ENCODE results near the gene NOTUM.
A peak's percentile ranks its signal among the peaks of the same experiment; 100 is the strongest.

- TF ChIP-seq CTCF (IDR thresholded peaks at IDR 0.05) (no peak), POLR2AphosphoS2 (conservative IDR thresholded peaks at IDR 0.05; ENCODE audit: low read length) (peak; percentile 62; the same call in 1 of the 2 replicates), POLR2A (IDR thresholded peaks at IDR 0.05; ENCODE audit: low read length) (no peak), SMC3 (IDR thresholded peaks at IDR 0.05) (no peak), RFX5 (IDR thresholded peaks at IDR 0.05) (no peak)
- TF ChIP-seq, protein P1, sequence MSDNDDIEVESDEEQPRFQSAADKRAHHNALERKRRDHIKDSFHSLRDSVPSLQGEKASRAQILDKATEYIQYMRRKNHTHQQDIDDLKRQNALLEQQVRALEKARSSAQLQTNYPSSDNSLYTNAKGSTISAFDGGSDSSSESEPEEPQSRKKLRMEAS (IDR thresholded peaks at IDR 0.05) = no peak
Observed at GRCh38 chr17:81932333-81932983, 28.5 kb downstream of the NOTUM start.
